Measurements from ENCODE around the gene SORCS2.

The SORCS2 gene

GRCh38 chr4:7280926-7281690, 88.8 kb downstream of the SORCS2 start:
- TF ChIP-seq CTCF (conservative IDR thresholded peaks at IDR 0.05; ENCODE audit: low read length) = no peak
- H3K4me3 ChIP-seq (ENCODE audit: low read length) = no peak overlapping the region
- peak; percentile 58 for DNase-seq (ENCODE audit: low read depth)

GRCh38 chr4:7281691-7282665, 89.6 kb downstream of the SORCS2 start:
- peak; percentile 11 for DNase-seq (ENCODE audit: low read depth)
- TF ChIP-seq CTCF (conservative IDR thresholded peaks at IDR 0.05; ENCODE audit: low read length) = no peak
- no peak overlapping the region for H3K4me3 ChIP-seq (ENCODE audit: low read length)

- no peak for TF ChIP-seq CTCF (conservative IDR thresholded peaks at IDR 0.05; ENCODE audit: low read length)
- no peak for DNase-seq (ENCODE audit: low read depth)
- no peak overlapping the region for H3K4me3 ChIP-seq (ENCODE audit: low read length)
These were observed 90.6 kb downstream of the SORCS2 start for GRCh38 chr4:7282786-7283440.

- TF ChIP-seq CTCF (conservative IDR thresholded peaks at IDR 0.05; ENCODE audit: low read length) = no peak
- DNase-seq (ENCODE audit: low read depth) = no peak
- H3K4me3 ChIP-seq (ENCODE audit: low read length) = no peak overlapping the region
These were observed 93.1 kb downstream of the SORCS2 start for GRCh38 chr4:7285244-7286094.

- no peak for TF ChIP-seq CTCF (conservative IDR thresholded peaks at IDR 0.05; ENCODE audit: low read length)
- DNase-seq (ENCODE audit: low read depth) = no peak
- no peak overlapping the region for H3K4me3 ChIP-seq (ENCODE audit: low read length)
These were observed 93.8 kb downstream of the SORCS2 start for GRCh38 chr4:7286170-7286569.

- no peak for TF ChIP-seq CTCF (conservative IDR thresholded peaks at IDR 0.05; ENCODE audit: low read length)
- H3K4me3 ChIP-seq (ENCODE audit: low read length) = no peak overlapping the region
- no peak for DNase-seq (ENCODE audit: low read depth)
These were observed 94.5 kb downstream of the SORCS2 start for GRCh38 chr4:7286798-7287197.

Data from AG10803 (cell line).